ENCODE results near the gene IL1RAPL1.

Gene IL1RAPL1

GRCh38 chrX:29196501-29196900 lies 609.3 kb downstream of the IL1RAPL1 start:
- no peak for TF ChIP-seq EZH2 (IDR thresholded peaks at IDR 0.05; ENCODE audit: borderline replicate concordance, low read depth, low read length, severe bottlenecking)
- TF ChIP-seq, protein P1, sequence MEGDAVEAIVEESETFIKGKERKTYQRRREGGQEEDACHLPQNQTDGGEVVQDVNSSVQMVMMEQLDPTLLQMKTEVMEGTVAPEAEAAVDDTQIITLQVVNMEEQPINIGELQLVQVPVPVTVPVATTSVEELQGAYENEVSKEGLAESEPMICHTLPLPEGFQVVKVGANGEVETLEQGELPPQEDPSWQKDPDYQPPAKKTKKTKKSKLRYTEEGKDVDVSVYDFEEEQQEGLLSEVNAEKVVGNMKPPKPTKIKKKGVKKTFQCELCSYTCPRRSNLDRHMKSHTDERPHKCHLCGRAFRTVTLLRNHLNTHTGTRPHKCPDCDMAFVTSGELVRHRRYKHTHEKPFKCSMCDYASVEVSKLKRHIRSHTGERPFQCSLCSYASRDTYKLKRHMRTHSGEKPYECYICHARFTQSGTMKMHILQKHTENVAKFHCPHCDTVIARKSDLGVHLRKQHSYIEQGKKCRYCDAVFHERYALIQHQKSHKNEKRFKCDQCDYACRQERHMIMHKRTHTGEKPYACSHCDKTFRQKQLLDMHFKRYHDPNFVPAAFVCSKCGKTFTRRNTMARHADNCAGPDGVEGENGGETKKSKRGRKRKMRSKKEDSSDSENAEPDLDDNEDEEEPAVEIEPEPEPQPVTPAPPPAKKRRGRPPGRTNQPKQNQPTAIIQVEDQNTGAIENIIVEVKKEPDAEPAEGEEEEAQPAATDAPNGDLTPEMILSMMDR (IDR thresholded peaks at IDR 0.05; ENCODE audit: borderline replicate concordance, extremely low read depth, low read length, poor library complexity, severe bottlenecking): no peak

GRCh38 chrX:29215251-29215650 lies 628.0 kb downstream of the IL1RAPL1 start:
- no peak for TF ChIP-seq EZH2 (IDR thresholded peaks at IDR 0.05; ENCODE audit: borderline replicate concordance, low read depth, low read length, severe bottlenecking)
- TF ChIP-seq, protein P1 (IDR thresholded peaks at IDR 0.05; ENCODE audit: borderline replicate concordance, extremely low read depth, low read length, poor library complexity, severe bottlenecking): no peak
- ATAC-seq (ENCODE audit: insufficient read depth, low read depth) (no peak), DNase-seq (no peak)
- no peaks in the 10 kb centered on the region for H3K9me3 ChIP-seq (ENCODE audit: insufficient read depth, low read length, severe bottlenecking)
- no peak overlapping the region for H2AFZ ChIP-seq (ENCODE audit: low read depth, low read length)
- no peak overlapping the region for H3K27ac ChIP-seq (ENCODE audit: low read length)
- H4K20me1 ChIP-seq (ENCODE audit: insufficient read depth, low read length): no peaks in the 10 kb centered on the region
- no peaks in the 10 kb centered on the region for H3K4me1 ChIP-seq (ENCODE audit: insufficient read depth, low read length)
- no peaks in the 10 kb centered on the region for H3K79me2 ChIP-seq (ENCODE audit: insufficient read depth, low read length)
- no peak overlapping the region for H3K4me3 ChIP-seq (ENCODE audit: low read depth in 1 of 2, low read length in 2 of 2)
- no peaks in the 10 kb centered on the region for H3K36me3 ChIP-seq (ENCODE audit: insufficient read depth, low read length)
- no peak overlapping the region for H3K4me2 ChIP-seq (ENCODE audit: insufficient read depth, low read length)
- no peak overlapping the region for H3K9ac ChIP-seq (ENCODE audit: low read depth, low read length)
- no peaks in the 10 kb centered on the region for H3K27me3 ChIP-seq (ENCODE audit: insufficient read depth, low read length, poor library complexity)

More at GRCh38 chrX:29196501-29196900, 609.3 kb downstream of the IL1RAPL1 start:
- DNase-seq (no peak), ATAC-seq (ENCODE audit: insufficient read depth, low read depth) (no peak)
- Histone ChIP-seq H3K4me2 (ENCODE audit: insufficient read depth, low read length) (no peak overlapping the region), H3K9me3 (ENCODE audit: insufficient read depth, low read length, severe bottlenecking) (no peaks in the 10 kb centered on the region), H3K4me3 (ENCODE audit: low read depth in 1 of 2, low read length in 2 of 2) (no peak overlapping the region), H3K4me1 (ENCODE audit: insufficient read depth, low read length) (no peaks in the 10 kb centered on the region), H3K79me2 (ENCODE audit: insufficient read depth, low read length) (no peaks in the 10 kb centered on the region), H3K27ac (ENCODE audit: low read length) (no peak overlapping the region), H2AFZ (ENCODE audit: low read depth, low read length) (no peak overlapping the region), H4K20me1 (ENCODE audit: insufficient read depth, low read length) (no peaks in the 10 kb centered on the region), H3K9ac (ENCODE audit: low read depth, low read length) (no peak overlapping the region), H3K27me3 (ENCODE audit: insufficient read depth, low read length, poor library complexity) (no peaks in the 10 kb centered on the region), H3K36me3 (ENCODE audit: insufficient read depth, low read length) (no peaks in the 10 kb centered on the region)

- no peak for DNase-seq
- H4K20me1 ChIP-seq (ENCODE audit: insufficient read depth, low read length): no peaks in the 10 kb centered on the region
- H3K9me3 ChIP-seq (ENCODE audit: insufficient read depth, low read length, severe bottlenecking): no peaks in the 10 kb centered on the region
- H3K27me3 ChIP-seq (ENCODE audit: insufficient read depth, low read length, poor library complexity): no peaks in the 10 kb centered on the region
- no peak overlapping the region for H3K9ac ChIP-seq (ENCODE audit: low read depth, low read length)
- H3K4me3 ChIP-seq (ENCODE audit: low read depth in 1 of 2, low read length in 2 of 2): no peak overlapping the region
- no peaks in the 10 kb centered on the region for H3K36me3 ChIP-seq (ENCODE audit: insufficient read depth, low read length)
- no peak overlapping the region for H2AFZ ChIP-seq (ENCODE audit: low read depth, low read length)
- no peak for TF ChIP-seq EZH2 (IDR thresholded peaks at IDR 0.05; ENCODE audit: borderline replicate concordance, low read depth, low read length, severe bottlenecking)
- H3K79me2 ChIP-seq (ENCODE audit: insufficient read depth, low read length): no peaks in the 10 kb centered on the region
- no peak for ATAC-seq (ENCODE audit: insufficient read depth, low read depth)
- H3K4me2 ChIP-seq (ENCODE audit: insufficient read depth, low read length): no peak overlapping the region
- H3K4me1 ChIP-seq (ENCODE audit: insufficient read depth, low read length): no peaks in the 10 kb centered on the region
- no peak overlapping the region for H3K27ac ChIP-seq (ENCODE audit: low read length)
Observed at GRCh38 chrX:29225670-29226069, 638.4 kb downstream of the IL1RAPL1 start.

- Histone ChIP-seq H2AFZ (ENCODE audit: low read depth, low read length) (no peak overlapping the region), H3K4me3 (ENCODE audit: low read depth in 1 of 2, low read length in 2 of 2) (no peak overlapping the region)
- TF ChIP-seq, protein P1 (IDR thresholded peaks at IDR 0.05; ENCODE audit: borderline replicate concordance, extremely low read depth, low read length, poor library complexity, severe bottlenecking): no peak
- no peak for TF ChIP-seq EZH2 (IDR thresholded peaks at IDR 0.05; ENCODE audit: borderline replicate concordance, low read depth, low read length, severe bottlenecking)
Observed at GRCh38 chrX:29229802-29230201, 642.6 kb downstream of the IL1RAPL1 start.

More at GRCh38 chrX:29229802-29230201, 642.6 kb downstream of the IL1RAPL1 start:
- DNase-seq: no peak
- Histone ChIP-seq H3K27me3 (ENCODE audit: insufficient read depth, low read length, poor library complexity) (no peaks in the 10 kb centered on the region), H3K27ac (ENCODE audit: low read length) (no peak overlapping the region), H3K9ac (ENCODE audit: low read depth, low read length) (no peak overlapping the region), H3K79me2 (ENCODE audit: insufficient read depth, low read length) (no peaks in the 10 kb centered on the region), H3K36me3 (ENCODE audit: insufficient read depth, low read length) (no peaks in the 10 kb centered on the region), H3K4me1 (ENCODE audit: insufficient read depth, low read length) (no peaks in the 10 kb centered on the region), H3K4me2 (ENCODE audit: insufficient read depth, low read length) (no peak overlapping the region), H4K20me1 (ENCODE audit: insufficient read depth, low read length) (no peaks in the 10 kb centered on the region), H3K9me3 (ENCODE audit: insufficient read depth, low read length, severe bottlenecking) (no peaks in the 10 kb centered on the region)
- ATAC-seq (ENCODE audit: insufficient read depth, low read depth): no peak

Measured in DND-41 (cell line).